K562 (cell line): ENCODE results near the gene MMP23B. TPM values are rescaled to one million over a fixed set of nuclear protein-coding genes. Genes with fewer than 3 reads are reported as not detected.

ENCODE experiments used
- BHLHE40 ChIP-seq: IDR thresholded peaks from 2 replicates; pipeline ENCODE4 v1.6.1; 2011; ENCODE audit warnings: low read length, improper control_type of control experiment
- CBFB ChIP-seq: sonication (generic); formaldehyde crosslinking; IDR thresholded peaks from 2 replicates; pipeline ENCODE4 v1.4.0; 2020; ENCODE audit warnings: mild to moderate bottlenecking, missing genetic modification reagents
- CBX3 ChIP-seq, 2 experiments: IDR thresholded peaks; 1 replicate in 1 of 2; 2 replicates in 1 of 2; pipeline ENCODE4 v1.6.1; 2012; ENCODE audit warnings: inconsistent platforms in 2 of 2, low read length in 2 of 2, borderline replicate concordance in 1 of 2, control low read depth in 1 of 2
- DIDO1 ChIP-seq: fragments of 450-650 bp; IDR thresholded peaks from 2 replicates; pipeline ENCODE4 v1.6.1; 2016; ENCODE audit warnings: low read depth, missing biosample characterization, missing genetic modification characterization
- E2F4 ChIP-seq: sonication (generic); formaldehyde crosslinking; IDR thresholded peaks from 2 replicates; pipeline ENCODE4 v1.8.0; 2022; ENCODE audit warnings: mild to moderate bottlenecking, low read depth, missing genetic modification reagents
- GMEB1 ChIP-seq: fragments of 250-450 bp; sonication (Bioruptor Pico); IDR thresholded peaks from 2 replicates; pipeline ENCODE4 v1.4.0; 2020; ENCODE audit warnings: mild to moderate bottlenecking
- GTF2B ChIP-seq: IDR thresholded peaks from 2 replicates; pipeline ENCODE4 v1.6.1; 2011; ENCODE audit not compliant: insufficient read length; ENCODE audit errors: extremely low read depth
- HNRNPK ChIP-seq: fragments of 200-400 bp; formaldehyde crosslinking; IDR thresholded peaks from one replicate; pipeline ENCODE4 v1.6.1; 2018; ENCODE audit warnings: mild to moderate bottlenecking, low read depth, low read length; ENCODE audit not compliant: poor library complexity, severe bottlenecking
- HOXB6 ChIP-seq: fragments of 250-450 bp; sonication (Bioruptor Pico); IDR thresholded peaks from 2 replicates; pipeline ENCODE4 v1.5.1; 2022; ENCODE audit warnings: mild to moderate bottlenecking, borderline replicate concordance
- MAX ChIP-seq: sonication (generic); formaldehyde crosslinking; IDR thresholded peaks from 2 replicates; pipeline ENCODE4 v1.9.0; 2022; ENCODE audit warnings: mild to moderate bottlenecking, missing genetic modification reagents
- MCM5 ChIP-seq: fragments of 450-650 bp; IDR thresholded peaks from 2 replicates; pipeline ENCODE4 v1.6.1; 2016; ENCODE audit warnings: low read depth
- PBX2 ChIP-seq, 2 experiments: IDR thresholded peaks in 1 of 2; conservative IDR thresholded peaks in 1 of 2; 2 replicates each; pipeline ENCODE4 v1.6.1; 2016; ENCODE audit warnings: low read depth in 2 of 2, mild to moderate bottlenecking in 1 of 2, missing compliant biosample characterization in 1 of 2, missing genetic modification characterization in 1 of 2, moderate library complexity in 1 of 2
- RBM14 ChIP-seq: fragments of 200-400 bp; formaldehyde crosslinking; IDR thresholded peaks from 2 replicates; pipeline ENCODE4 v1.6.1; 2018; ENCODE audit warnings: low read depth, mild to moderate bottlenecking, low read length, moderate library complexity, borderline replicate concordance; ENCODE audit not compliant: insufficient read depth
- RCOR1 ChIP-seq, 2 experiments: IDR thresholded peaks; 2 replicates each; pipeline ENCODE4 v1.6.1; 2012; ENCODE audit warnings: low read depth in 2 of 2, low read length in 2 of 2, borderline replicate concordance in 1 of 2, improper control_type of control experiment in 1 of 2
- SMARCA4 ChIP-seq: fragments of 450-650 bp; IDR thresholded peaks from 2 replicates; pipeline ENCODE4 v1.6.1; 2016
- SREBF2 ChIP-seq: sonication (generic); formaldehyde crosslinking; IDR thresholded peaks from 2 replicates; pipeline ENCODE4 v1.4.0; 2020; ENCODE audit warnings: mild to moderate bottlenecking, missing genetic modification reagents
- TOE1 ChIP-seq, 2 experiments: fragments of 450-650 bp in 1 of 2; sonication (generic) in 1 of 2; formaldehyde crosslinking in 1 of 2; IDR thresholded peaks; 2 replicates each; pipeline versions ENCODE4 v1.7.1 to v1.8.0; 2016 to 2022; ENCODE audit warnings: borderline replicate concordance in 2 of 2, mild to moderate bottlenecking in 2 of 2, antibody characterized with exemption in 1 of 2, inconsistent platforms in 1 of 2, low read depth in 1 of 2, missing genetic modification reagents in 1 of 2, moderate library complexity in 1 of 2
- ZNF41 ChIP-seq: fragments of 250-450 bp; sonication (Bioruptor Pico); conservative IDR thresholded peaks from 2 replicates; pipeline ENCODE4 v1.4.0; 2020; ENCODE audit warnings: mild to moderate bottlenecking
- ZNF431 ChIP-seq: sonication (generic); formaldehyde crosslinking; IDR thresholded peaks from 2 replicates; pipeline ENCODE4 v1.8.0; 2022; ENCODE audit warnings: mild to moderate bottlenecking, missing genetic modification reagents
- polyA plus RNA-seq, 8 experiments: library from polyadenylated mRNA; depleted of rRNA in 4 of 8; stranded (reverse) in 5 of 8; unstranded in 3 of 8; fragments of >200 nt; fragmentation: Nextera tagmentation in 2 of 8; fragmentation: Illumina TruSeq in 1 of 8; extraction: Ambion mirVana in 2 of 8; extraction: Trizol in 1 of 8; gene quantifications; 2 replicates each; pipeline versions ENCODE4 v1.2.1 to v1.2.3, GENCODE V29; 2011 to 2014; ENCODE audit warnings: inconsistent platforms in 1 of 8, missing spikeins in 1 of 8
- total RNA-seq, 7 experiments: library from RNA; depleted of rRNA in 6 of 7; stranded (reverse); fragments of >200 nt in 6 of 7; fragmentation: Illumina TruSeq in 2 of 7; extraction: Trizol in 2 of 7; gene quantifications; 2 replicates each; pipeline versions ENCODE4 v1.2.1 to v1.2.3, GENCODE V29; 2011 to 2021; ENCODE audit warnings: low replicate concordance in 1 of 7

Gene MMP23B
- total and polyA plus RNA-seq, 9 of the 15 experiments (the other 6 are each of a cell fraction or from before 2014, with no cell fraction given) = 0.28 to 1.2 (median 0.41) TPM; not detected in 5

GRCh38 chr1:1599030-1599934 lies 32.7 kb upstream of the MMP23B start (continued):
- peak; percentile 74 for TF ChIP-seq GMEB1 (CRISPR knock-in tag)
- no peak for TF ChIP-seq GTF2B
- no peak for TF ChIP-seq MCM5
- peak in 1 of 2 experiments; percentile 32; a peak in 1 of 3 replicates for TF ChIP-seq CBX3 (IDR thresholded peaks at IDR 0.05; ENCODE audit: borderline replicate concordance in 1 of 2, low read length in 2 of 2)
- no peak for TF ChIP-seq PBX2 (CRISPR knock-in tag; IDR thresholded peaks at IDR 0.05; ENCODE audit: low read depth)
- no peak for TF ChIP-seq PBX2 (tag; conservative IDR thresholded peaks at IDR 0.05; ENCODE audit: low read depth)
- TF ChIP-seq ZNF41 (CRISPR knock-in tag) = no peak
- TF ChIP-seq TOE1 (IDR thresholded peaks at IDR 0.05; ENCODE audit: borderline replicate concordance) = no peak
- no peak for TF ChIP-seq TOE1 (CRISPR knock-in tag; IDR thresholded peaks at IDR 0.05; ENCODE audit: borderline replicate concordance, low read depth)
- TF ChIP-seq SREBF2 (CRISPR knock-in tag) = no peak
- no peak for TF ChIP-seq CBFB
- TF ChIP-seq SMARCA4 = no peak
- no peak for TF ChIP-seq RBM14
- no peak for TF ChIP-seq DIDO1 (tag)
- TF ChIP-seq HNRNPK = no peak
- TF ChIP-seq HOXB6 (CRISPR knock-in tag) = no peak
- peak; percentile 94 for TF ChIP-seq MAX (CRISPR knock-in tag)
- TF ChIP-seq E2F4 (CRISPR knock-in tag) = peak; percentile 36; the same call in 1 of the 2 replicates
- no peak for TF ChIP-seq RCOR1 (IDR thresholded peaks at IDR 0.05; ENCODE audit: borderline replicate concordance in 1 of 2, low read depth in 2 of 2, low read length in 2 of 2)
- TF ChIP-seq BHLHE40 = peak; percentile 23; the same call in 1 of the 2 replicates
- peak; percentile 79; the same call in 1 of the 2 replicates for TF ChIP-seq ZNF431 (CRISPR knock-in tag)
